HepG2 (cell line): ENCODE results near the gene RSBN1L. TPM values are rescaled to one million over a fixed set of nuclear protein-coding genes. Genes with fewer than 3 reads are reported as not detected.

ENCODE experiments used
- AHDC1 ChIP-seq: sonication (generic); formaldehyde crosslinking; IDR thresholded peaks from 2 replicates; pipeline ENCODE4 v1.5.1; 2020; ENCODE audit warnings: mild to moderate bottlenecking, missing genetic modification reagents, borderline replicate concordance
- E2F1 ChIP-seq: sonication (generic); formaldehyde crosslinking; IDR thresholded peaks from 2 replicates; pipeline ENCODE4 v1.5.0; 2020; ENCODE audit warnings: missing genetic modification reagents
- HCFC1 ChIP-seq: fragments of 150-350 bp; IDR thresholded peaks from 2 replicates; pipeline ENCODE4 v1.6.1; 2014; ENCODE audit warnings: low read depth, low read length
- HNF1B ChIP-seq: sonication (generic); formaldehyde crosslinking; IDR thresholded peaks from 2 replicates; pipeline ENCODE4 v1.5.1; 2020; ENCODE audit warnings: mild to moderate bottlenecking, moderate library complexity, missing genetic modification reagents
- HNF4A ChIP-seq: sonication (generic); formaldehyde crosslinking; IDR thresholded peaks from 2 replicates; pipeline ENCODE4 v1.4.0; 2020; ENCODE audit warnings: missing genetic modification reagents
- KMT2A ChIP-seq: sonication (generic); formaldehyde crosslinking; IDR thresholded peaks from 2 replicates; pipeline ENCODE4 v1.4.0; 2020; ENCODE audit warnings: missing genetic modification reagents
- MED1 ChIP-seq: sonication (generic); formaldehyde crosslinking; IDR thresholded peaks from 2 replicates; pipeline ENCODE4 v1.4.0; 2020; ENCODE audit warnings: missing genetic modification reagents
- MED13 ChIP-seq: sonication (generic); formaldehyde crosslinking; IDR thresholded peaks from 2 replicates; pipeline ENCODE4 v1.5.0; 2020; ENCODE audit warnings: missing genetic modification reagents
- RAD21 ChIP-seq: fragments of 450-650 bp; formaldehyde crosslinking; IDR thresholded peaks from 2 replicates; pipeline ENCODE4 v1.5.0; 2020; ENCODE audit warnings: mild to moderate bottlenecking
- SKIL ChIP-seq: sonication (generic); formaldehyde crosslinking; IDR thresholded peaks from 2 replicates; pipeline ENCODE4 v1.8.0; 2022; ENCODE audit warnings: missing genetic modification reagents, mild to moderate bottlenecking, moderate library complexity, borderline replicate concordance
- TSC22D2 ChIP-seq: sonication (generic); formaldehyde crosslinking; IDR thresholded peaks from 2 replicates; pipeline ENCODE4 v1.5.1; 2020; ENCODE audit warnings: missing genetic modification reagents, mild to moderate bottlenecking, borderline replicate concordance
- ZC3H4 ChIP-seq: sonication (generic); formaldehyde crosslinking; IDR thresholded peaks from 2 replicates; pipeline ENCODE4 v1.4.0; 2020; ENCODE audit warnings: missing genetic modification reagents, borderline replicate concordance
- ZFP36L1 ChIP-seq: sonication (generic); formaldehyde crosslinking; IDR thresholded peaks from 2 replicates; pipeline ENCODE4 v1.8.0; 2022; ENCODE audit warnings: mild to moderate bottlenecking, missing genetic modification reagents, moderate library complexity
- ZNF430 ChIP-seq: sonication (generic); formaldehyde crosslinking; IDR thresholded peaks from 2 replicates; pipeline ENCODE4 v1.9.0; 2021; ENCODE audit warnings: mild to moderate bottlenecking, missing genetic modification reagents
- ZNF446 ChIP-seq: sonication (generic); formaldehyde crosslinking; IDR thresholded peaks from 2 replicates; pipeline ENCODE4 v1.5.0; 2020; ENCODE audit warnings: mild to moderate bottlenecking, missing genetic modification reagents
- ZNF556 ChIP-seq: sonication (generic); formaldehyde crosslinking; IDR thresholded peaks from 2 replicates; pipeline ENCODE4 v1.4.0; 2020; ENCODE audit warnings: mild to moderate bottlenecking, missing genetic modification reagents, borderline replicate concordance
- ZNF777 ChIP-seq: sonication (generic); formaldehyde crosslinking; IDR thresholded peaks from 2 replicates; pipeline ENCODE4 v1.4.0; 2020; ENCODE audit warnings: missing genetic modification reagents
- ZSCAN22 ChIP-seq: sonication (generic); formaldehyde crosslinking; IDR thresholded peaks from 2 replicates; pipeline ENCODE4 v1.4.0; 2020; ENCODE audit warnings: mild to moderate bottlenecking, missing genetic modification reagents
- polyA plus RNA-seq, 8 experiments: library from polyadenylated mRNA; depleted of rRNA in 3 of 8; stranded (reverse) in 7 of 8; unstranded in 1 of 8; fragments of >200 nt; fragmentation: Illumina TruSeq in 4 of 8; extraction: Trizol in 4 of 8; gene quantifications; 2 replicates each; pipeline versions ENCODE4 v1.2.1 to v1.2.3, GENCODE V29; 2011 to 2016; ENCODE audit warnings: low read depth in 4 of 8, missing spikeins in 1 of 8, mixed read lengths in 1 of 8; ENCODE audit not compliant: insufficient read depth in 1 of 8
- total RNA-seq, 5 experiments: library from RNA; depleted of rRNA; stranded (reverse); fragments of >200 nt; fragmentation: Illumina TruSeq; extraction: Trizol; gene quantifications; 2 replicates each; pipeline ENCODE4 v1.2.3, GENCODE V29; 2016; ENCODE audit warnings: low read depth in 1 of 5

Gene RSBN1L
- total and polyA plus RNA-seq, 2 of the 13 experiments (the other 11 are each of a cell fraction or from before 2014, with no cell fraction given): 7.7 to 21.3 TPM

- TF ChIP-seq HCFC1 (peak; percentile 18; the same call in 1 of the 2 replicates), RAD21 (CRISPR knock-in tag) (peak; percentile 68), MED13 (CRISPR knock-in tag) (no peak), ZFP36L1 (CRISPR knock-in tag) (no peak), KMT2A (peak; percentile 88), TSC22D2 (CRISPR knock-in tag) (no peak; the same call in none of the 2 replicates), ZNF430 (CRISPR knock-in tag) (no peak), ZNF777 (CRISPR knock-in tag) (no peak; the same call in 1 of the 2 replicates), E2F1 (peak; percentile 76), SKIL (CRISPR knock-in tag) (peak; percentile 48; the same call in 1 of the 2 replicates), ZNF556 (CRISPR knock-in tag) (peak; percentile 49; the same call in 1 of the 2 replicates), HNF1B (CRISPR knock-in tag) (no peak; the same call in 1 of the 2 replicates), HNF4A (CRISPR knock-in tag) (no peak), ZNF446 (CRISPR knock-in tag) (peak; percentile 31; the same call in 1 of the 2 replicates), MED1 (CRISPR knock-in tag) (peak; percentile 38), AHDC1 (CRISPR knock-in tag) (peak; percentile 31; the same call in 1 of the 2 replicates), ZC3H4 (CRISPR knock-in tag) (no peak), ZSCAN22 (no peak; the same call in 1 of the 2 replicates)
Measured at GRCh38 chr7:77798394-77799077, 102.3 kb downstream of the RSBN1L start, which contains the start of the genes PHTF2 and TMEM60 (continued).
